GM12892 (cell line): ENCODE measurements around the gene KCNC1.

Experiments used
- DNase-seq: peaks from one replicate; pipeline ENCODE4 v3.0.0; 2011; ENCODE audit not compliant: insufficient read length
- FAIRE-seq: peaks from 2 replicates; lab custom pipeline; 2011; peaks lifted over from hg19 to GRCh38; lab: Jason Lieb, UNC
- POLR2A ChIP-seq: IDR thresholded peaks from 2 replicates; pipeline ENCODE4 v1.6.1; 2011; ENCODE audit warnings: low read depth, low read length, control low read depth
- POLR2AphosphoS5 ChIP-seq: IDR thresholded peaks from 2 replicates; pipeline ENCODE4 v1.6.1; 2011; ENCODE audit warnings: low read depth, low read length, control low read depth
- TAF1 ChIP-seq: IDR thresholded peaks from 2 replicates; pipeline ENCODE4 v1.6.1; 2011; ENCODE audit warnings: low read depth, mild to moderate bottlenecking, control low read depth, low read length, borderline replicate concordance

Gene KCNC1

GRCh38 chr11:17697175-17697949 lies 37.2 kb upstream of the KCNC1 start:
- DNase-seq, result no peak
- FAIRE-seq, result no peak
- TF ChIP-seq POLR2AphosphoS5 (no peak), TAF1 (no peak), POLR2A (no peak)

- no peak for FAIRE-seq
- DNase-seq, result no peak
- TF ChIP-seq POLR2A (no peak), TAF1 (no peak), POLR2AphosphoS5 (no peak)
Measured at GRCh38 chr11:17699147-17700114, 35.1 kb upstream of the KCNC1 start.

DNA sequence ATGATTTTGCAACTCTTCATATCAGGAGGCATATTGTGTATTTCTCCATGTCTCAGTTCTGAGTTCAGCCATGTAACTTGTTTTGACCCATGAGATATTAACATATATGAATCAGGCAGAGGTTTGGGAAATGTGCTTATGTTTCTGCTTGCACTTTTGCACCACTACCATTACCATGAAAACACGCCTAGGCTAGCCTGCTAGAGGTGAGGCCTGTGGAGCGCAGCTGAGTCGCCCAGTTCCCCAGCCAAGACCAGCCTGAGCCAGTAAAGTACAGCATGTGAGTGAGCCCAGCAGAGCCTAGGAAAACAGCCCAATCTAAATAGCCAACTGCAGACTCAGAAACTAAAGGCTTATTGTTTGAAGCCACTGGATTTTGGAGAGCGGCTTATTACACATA lies 33.6 kb upstream of the KCNC1 start:
- DNase-seq (no peak), FAIRE-seq (no peak)
- no peak for TF ChIP-seq TAF1
- TF ChIP-seq POLR2AphosphoS5, result no peak
- TF ChIP-seq POLR2A, result no peak

DNA sequence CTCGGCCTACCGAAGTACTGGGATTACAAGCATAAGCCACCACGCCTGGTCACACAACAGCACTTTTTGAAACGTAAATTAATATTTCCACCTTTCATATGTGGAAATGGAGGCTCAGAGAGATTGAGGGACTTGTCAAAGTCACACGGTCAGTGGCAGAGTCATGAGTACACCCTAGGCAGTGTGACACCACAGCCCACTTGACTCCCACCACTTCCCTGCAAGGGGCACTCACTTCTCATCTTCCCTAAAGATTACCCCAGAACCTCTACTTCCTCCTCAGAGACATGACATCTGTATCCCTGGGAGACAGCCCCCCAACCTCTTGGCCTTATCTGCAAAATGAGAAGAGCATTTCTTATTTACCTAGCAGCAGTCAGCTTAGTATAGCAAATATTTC lies 31.7 kb upstream of the KCNC1 start:
- DNase-seq, result no peak
- FAIRE-seq, result no peak
- TF ChIP-seq POLR2AphosphoS5 (no peak), TAF1 (no peak), POLR2A (no peak)

DNA sequence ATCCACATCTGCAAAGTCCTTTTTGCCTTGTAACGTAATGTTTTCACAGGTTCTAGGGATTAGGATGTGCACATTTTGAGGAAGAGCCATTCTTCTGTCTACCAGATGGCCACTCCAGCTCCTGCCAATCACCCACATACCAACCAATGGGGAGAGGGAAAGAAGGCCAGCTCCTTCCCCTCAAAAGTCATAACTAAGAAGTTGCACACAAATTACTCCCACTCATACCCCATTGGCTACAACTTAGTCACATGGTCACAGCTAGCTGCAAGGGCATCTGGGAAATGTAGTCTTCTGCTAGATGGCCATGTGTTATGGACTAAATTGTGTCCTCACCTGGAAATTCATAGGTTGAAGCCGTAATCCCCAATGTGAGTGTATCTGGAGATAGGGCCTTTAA lies 30.6 kb upstream of the KCNC1 start:
- FAIRE-seq (no peak), DNase-seq (no peak)
- TF ChIP-seq POLR2AphosphoS5 (no peak), POLR2A (no peak), TAF1 (no peak)

DNA sequence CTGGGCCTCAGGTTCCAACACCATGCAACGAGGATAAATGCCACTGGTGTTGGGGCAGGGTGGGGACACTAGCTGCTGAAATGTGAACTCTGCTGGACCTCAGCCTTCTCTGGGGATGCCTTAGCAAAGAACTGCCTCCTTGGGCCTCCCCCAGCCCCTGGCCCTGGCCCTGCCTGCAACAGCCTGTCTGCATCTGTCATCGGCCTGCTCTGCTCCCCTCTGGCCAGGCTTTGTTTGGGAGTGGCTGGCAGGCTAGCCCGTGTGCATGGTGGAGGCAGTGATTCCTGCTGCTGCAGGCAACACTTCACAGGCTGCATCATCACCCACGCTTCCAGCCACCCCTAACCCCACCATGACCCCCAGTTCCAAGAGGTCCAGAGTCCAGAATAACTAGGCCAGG lies 26.8 kb upstream of the KCNC1 start:
- TF ChIP-seq TAF1 (no peak), POLR2AphosphoS5 (no peak), POLR2A (no peak)
- DNase-seq (no peak), FAIRE-seq (no peak)

GRCh38 chr11:17711836-17712235 lies 22.7 kb upstream of the KCNC1 start:
- TF ChIP-seq TAF1, result no peak
- no peak for FAIRE-seq

DNA sequence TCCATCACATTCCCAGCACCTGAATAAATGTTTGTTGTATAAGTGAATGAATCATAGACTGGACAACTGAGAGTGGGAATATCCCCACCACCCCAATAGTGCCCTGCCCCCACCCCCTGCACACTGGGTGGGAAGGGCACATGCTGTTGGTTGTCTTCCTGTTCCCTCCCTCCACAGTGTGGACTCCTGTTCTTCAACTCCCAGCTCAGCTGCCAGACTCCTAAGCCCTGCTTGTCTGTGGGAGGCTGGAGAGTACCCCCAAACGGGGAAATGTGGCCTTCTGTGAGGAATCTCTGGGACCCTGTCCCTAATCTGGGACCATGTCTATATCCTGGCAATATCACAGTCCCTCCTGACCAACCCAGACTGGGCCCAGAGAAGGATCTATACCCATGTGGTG lies 20.7 kb upstream of the KCNC1 start:
- FAIRE-seq, result no peak
- no peak for DNase-seq
- TF ChIP-seq POLR2AphosphoS5 (no peak), TAF1 (no peak), POLR2A (no peak)

More at GRCh38 chr11:17711836-17712235, 22.7 kb upstream of the KCNC1 start:
- DNase-seq, result no peak

DNA sequence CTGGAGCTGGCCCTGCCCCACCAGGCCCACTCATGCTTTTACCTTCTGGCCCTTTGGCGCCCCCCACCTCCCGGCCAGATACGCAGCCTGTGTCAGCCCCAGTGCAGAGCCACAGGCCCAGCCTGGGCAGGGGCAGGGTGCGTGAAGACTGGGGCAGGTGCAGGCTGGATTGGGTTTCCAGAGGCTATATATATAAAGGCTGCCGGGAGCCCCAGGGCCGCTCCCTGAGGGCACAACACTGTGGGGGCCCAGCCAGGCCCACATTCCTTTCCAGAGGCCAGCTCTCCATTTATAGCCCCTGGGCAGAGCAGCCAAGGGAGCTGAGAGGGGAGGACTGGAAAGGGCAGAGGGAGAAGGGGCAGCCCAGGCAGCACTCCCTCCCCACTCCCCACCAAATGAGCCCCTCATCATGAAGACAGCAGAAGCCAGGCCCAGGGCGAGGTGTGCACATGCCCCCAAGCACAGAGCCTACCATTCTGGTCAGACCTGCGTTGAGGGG lies 20.2 kb upstream of the KCNC1 start:
- TF ChIP-seq POLR2A, result no peak
- no peak for TF ChIP-seq POLR2AphosphoS5
- no peak for TF ChIP-seq TAF1
- DNase-seq, result no peak
- no peak for FAIRE-seq

DNA sequence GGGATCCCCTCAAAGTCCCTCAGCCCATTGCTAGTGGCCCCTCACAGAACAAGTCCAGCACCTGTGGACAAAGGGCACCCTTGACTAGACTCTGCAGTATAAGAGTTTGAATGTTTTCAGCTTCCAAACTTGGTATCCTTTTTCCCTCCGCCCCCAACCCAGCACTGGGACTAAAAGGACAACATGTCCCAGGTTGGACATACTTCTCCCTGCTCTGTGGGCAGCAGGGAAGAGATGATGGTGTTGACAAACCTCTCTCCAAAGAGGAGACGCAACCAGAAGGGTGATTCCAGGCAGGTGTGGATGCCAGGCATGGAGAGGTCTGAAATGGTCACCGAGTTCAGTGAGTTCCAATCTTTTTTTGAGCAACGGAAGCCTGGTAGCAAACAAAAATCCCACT lies 19.7 kb upstream of the KCNC1 start:
- FAIRE-seq (no peak), DNase-seq (no peak)
- TF ChIP-seq POLR2A (no peak), POLR2AphosphoS5 (no peak)

DNA sequence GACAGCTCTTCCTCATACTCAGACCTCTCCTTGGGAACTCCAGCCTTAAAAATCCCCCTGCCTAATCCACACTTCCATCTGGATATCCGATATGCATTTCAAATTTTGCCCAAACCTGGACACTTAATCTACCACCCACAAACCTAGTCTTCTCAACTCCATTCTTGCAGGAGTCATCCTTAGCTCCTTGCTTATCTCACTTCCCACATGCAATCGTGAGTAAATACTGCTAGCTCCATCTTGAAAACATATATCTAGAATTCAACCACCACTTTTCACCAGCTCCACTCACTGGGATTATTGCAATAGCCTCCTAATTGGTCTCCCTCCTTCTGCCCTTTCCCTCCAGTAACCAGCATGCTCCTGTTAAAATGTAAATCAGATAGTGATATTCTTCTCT lies 17.8 kb upstream of the KCNC1 start:
- TF ChIP-seq POLR2A (no peak), POLR2AphosphoS5 (no peak), TAF1 (no peak)
- FAIRE-seq (no peak), DNase-seq (no peak)
